NCI-H1930 (cell line): ENCODE results near the gene P2RY13.

ENCODE experiments used
- DNase-seq, 2 experiments: peaks; one replicate each; lab custom pipeline; 2025; lab: John Stamatoyannopoulos, UW

The P2RY13 gene

GRCh38 chr3:151329363-151329762, at the start of gene P2RY13:
P2RY13 (minus strand) TSS chr3:151329549; CDS start chr3:151329528, 21 bp downstream.
- DNase-seq: no peak

GRCh38 chr3:151377768-151378385, 48.5 kb upstream of the P2RY13 start:
- no peak for DNase-seq

GRCh38 chr3:151372063-151372820, 42.9 kb upstream of the P2RY13 start:
- DNase-seq: no peak

DNA sequence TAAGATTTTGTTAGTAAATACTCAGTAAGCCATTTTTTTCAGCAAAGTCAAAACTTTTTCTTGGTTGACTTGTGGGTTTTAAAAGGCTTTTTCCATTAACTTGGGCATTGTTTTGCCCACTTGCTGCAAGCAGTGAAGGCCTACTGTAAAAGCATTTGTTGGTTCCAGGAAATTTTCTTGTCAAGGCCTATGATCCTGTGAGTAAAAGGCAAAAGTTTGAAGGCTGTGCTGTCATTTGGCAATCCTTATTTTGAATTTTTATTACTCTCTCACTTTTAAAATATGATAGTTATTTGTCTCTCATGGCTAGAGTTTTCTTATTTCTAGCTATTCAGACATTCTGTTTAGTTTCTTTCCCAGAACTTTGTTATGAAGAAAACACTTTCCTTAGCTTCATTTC, 42.2 kb upstream of the P2RY13 start:
- no peak for DNase-seq

DNA sequence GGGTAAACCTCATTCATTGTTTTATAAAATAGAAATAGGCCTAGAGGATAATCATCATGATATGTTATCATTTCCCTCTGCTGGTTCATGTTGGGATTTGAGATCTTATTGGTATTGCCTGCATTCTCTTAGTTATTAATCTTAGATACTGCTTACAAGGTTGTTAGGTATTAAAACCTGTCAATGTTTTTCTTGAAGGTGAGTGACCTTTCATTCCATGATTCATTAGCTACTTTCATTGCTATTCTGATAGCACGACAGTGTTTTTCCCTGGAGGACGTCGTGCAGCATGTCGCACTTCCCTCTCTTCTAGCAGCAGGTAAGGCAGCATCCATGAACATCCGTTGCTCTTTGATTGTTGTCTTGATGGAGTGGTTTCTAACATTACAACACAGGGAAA, 38.1 kb upstream of the P2RY13 start:
- DNase-seq: no peak

- DNase-seq: no peak
Observed at GRCh38 chr3:151366993-151367392, 37.6 kb upstream of the P2RY13 start.

- no peak for DNase-seq
Observed at GRCh38 chr3:151362751-151363174, 33.4 kb upstream of the P2RY13 start.

GRCh38 chr3:151357463-151357850, 28.1 kb upstream of the P2RY13 start:
- no peak for DNase-seq

- DNase-seq: no peak
Observed at GRCh38 chr3:151356794-151357462, 27.6 kb upstream of the P2RY13 start.

DNA sequence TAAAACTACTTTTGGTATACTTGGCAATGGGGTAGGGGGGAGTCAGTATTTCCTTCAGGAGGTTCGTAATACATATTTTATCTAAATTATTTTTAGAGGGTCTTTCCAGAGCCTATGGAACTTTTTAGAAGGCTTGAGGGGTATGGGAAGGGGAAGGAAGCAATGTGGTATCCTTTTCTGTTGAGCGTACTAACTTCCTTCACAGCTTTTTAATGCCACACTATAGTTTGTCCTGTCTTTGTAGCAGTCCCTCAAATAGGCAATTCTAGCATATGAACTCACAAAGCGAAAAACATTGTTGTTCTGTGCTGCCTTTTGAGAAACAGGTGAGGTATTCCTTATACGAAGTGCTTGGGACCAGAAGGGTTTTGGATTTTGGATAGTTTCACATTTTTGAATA, 22.3 kb upstream of the P2RY13 start:
- no peak for DNase-seq

GRCh38 chr3:151351219-151351618, 21.9 kb upstream of the P2RY13 start:
- no peak for DNase-seq

DNA sequence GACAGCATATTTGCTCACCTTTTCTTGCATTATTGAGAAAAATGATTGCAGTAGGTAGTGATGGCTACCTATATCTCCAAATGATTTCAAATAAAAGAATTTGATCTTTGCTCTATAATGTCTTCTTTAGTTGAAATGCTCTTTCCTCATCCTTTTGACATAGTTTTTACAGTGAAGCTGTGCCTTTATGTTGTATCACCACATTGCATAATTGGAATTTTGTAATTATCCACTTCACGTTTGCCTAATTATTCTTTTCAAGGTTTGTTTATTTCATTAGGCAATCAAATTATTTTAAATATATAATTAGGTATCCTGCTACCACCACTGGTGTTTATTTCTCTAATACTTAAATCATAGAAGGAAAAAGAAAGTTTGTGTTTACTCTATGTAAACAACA, 21.3 kb upstream of the P2RY13 start:
- DNase-seq: no peak

DNA sequence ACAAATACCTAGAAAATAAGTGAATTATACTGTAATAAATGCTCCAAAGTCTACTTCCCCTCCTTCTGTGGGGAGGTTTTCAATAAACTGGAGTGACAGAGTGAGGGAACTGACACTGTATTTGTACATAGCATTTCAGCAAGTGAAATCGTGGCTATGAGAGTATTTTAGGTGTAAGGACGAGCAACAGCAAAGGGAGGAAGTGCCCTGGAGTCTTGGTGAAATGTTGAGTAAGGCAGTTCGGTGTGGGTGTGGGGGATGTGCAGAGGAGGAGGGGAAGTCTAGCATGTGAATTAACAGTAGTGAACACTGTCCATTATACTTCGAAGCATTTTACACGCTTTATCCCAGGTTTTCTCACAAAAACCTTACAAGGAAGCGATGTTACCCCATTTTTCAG, 18.1 kb upstream of the P2RY13 start:
- DNase-seq: no peak

- no peak for DNase-seq
Observed at GRCh38 chr3:151346292-151346691, 16.9 kb upstream of the P2RY13 start.

DNA sequence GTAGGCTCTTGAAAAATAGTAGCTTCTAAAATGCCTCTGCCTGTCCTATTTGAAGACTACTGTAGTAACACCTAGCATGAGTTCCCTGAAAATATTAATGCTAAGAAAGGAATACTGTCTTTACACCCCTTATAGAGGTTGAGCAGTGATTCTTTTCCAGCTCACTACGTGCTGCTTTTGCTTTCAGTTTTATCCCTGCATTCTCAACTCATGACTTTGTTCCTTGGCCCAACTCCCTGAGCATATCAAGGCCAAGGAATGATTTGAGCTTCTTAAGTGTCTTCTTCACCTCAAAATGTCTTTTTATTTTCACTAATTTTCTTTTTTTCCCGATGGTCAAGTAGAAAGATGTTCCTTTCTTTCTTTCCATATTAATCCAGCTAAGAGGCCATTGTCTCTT, 16.5 kb upstream of the P2RY13 start:
- no peak for DNase-seq

- no peak for DNase-seq
Observed at GRCh38 chr3:151331696-151332095, 2.3 kb upstream of the P2RY13 start.

- DNase-seq: no peak
Observed at GRCh38 chr3:151330899-151331298, 1.6 kb upstream of the P2RY13 start.

GRCh38 chr3:151330379-151330778, 1.0 kb upstream of the P2RY13 start:
- DNase-seq: no peak

- no peak for DNase-seq
Observed at GRCh38 chr3:151328298-151328995, 902 bp downstream of the P2RY13 start.

DNA sequence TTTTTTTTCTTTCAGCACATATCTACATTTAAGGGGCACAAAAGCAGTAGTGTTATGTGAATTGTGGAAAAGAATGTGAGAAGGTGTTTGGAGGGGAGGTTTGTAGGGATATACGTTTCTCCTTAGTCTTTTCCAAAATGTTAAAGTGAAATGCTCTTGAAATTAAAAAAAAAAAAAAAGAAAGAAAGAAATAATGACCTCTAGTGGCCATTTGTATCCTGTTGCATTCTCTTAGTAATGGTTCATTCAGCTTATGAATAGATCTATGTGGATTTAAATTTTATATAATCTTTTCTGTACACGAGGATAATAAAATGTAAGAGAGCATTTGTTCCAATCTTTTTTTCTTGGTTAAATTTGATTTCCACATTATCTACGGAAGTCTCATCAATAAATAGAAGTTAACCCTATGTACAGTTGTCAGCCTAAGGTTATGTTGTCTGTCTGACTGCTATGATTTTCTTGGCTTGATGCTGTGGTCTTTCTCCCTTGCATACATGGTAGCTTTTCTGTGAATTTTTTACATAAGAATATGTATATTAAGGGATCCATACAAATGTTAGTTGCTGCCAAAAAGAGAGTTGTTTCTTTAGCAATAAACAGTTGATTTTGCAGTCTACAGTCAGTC, 1.7 kb downstream of the P2RY13 start:
- DNase-seq: no peak

DNA sequence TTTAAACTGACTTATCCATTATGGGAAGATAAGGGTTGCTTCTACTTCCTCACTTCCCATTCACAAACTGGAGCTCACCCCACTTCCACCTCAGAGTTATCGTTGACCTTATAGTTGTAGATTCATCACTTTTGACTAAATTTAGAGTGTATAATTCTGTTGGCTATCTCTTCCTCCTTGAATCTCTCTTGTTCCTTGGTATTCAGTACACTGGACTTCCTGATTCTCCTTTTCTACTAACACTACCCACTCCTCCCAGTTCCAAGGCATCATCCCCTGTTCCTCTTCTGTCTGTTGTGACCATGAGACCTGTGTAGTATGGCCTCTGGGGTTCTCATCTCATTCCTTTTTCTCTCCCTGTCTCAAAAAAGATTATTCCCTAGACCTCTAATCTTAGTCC, 6.8 kb downstream of the P2RY13 start:
- no peak for DNase-seq

DNA sequence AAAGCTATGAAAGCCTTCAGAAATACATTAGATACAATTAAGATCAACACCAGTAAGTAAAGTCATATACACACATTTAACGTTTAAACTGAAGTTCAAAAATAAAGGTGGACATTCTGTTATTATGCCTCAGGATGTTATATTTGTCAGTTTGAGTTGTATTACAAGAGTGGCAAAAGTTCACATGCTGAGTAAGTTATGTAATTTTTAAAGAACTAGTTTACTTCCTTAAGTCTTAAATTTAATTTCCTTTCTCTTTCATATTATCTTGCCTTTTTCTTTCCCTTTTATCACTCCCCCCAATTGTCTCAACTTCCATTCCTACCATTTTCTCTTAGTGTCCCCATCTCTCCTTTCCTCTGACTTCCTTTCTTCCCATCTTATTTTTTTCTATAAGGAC, 7.8 kb downstream of the P2RY13 start:
- no peak for DNase-seq
